C4-2B (cell line): ENCODE results near the gene LPP.

Experiments
- H3K27ac ChIP-seq: fragments of 450-650 bp; 2 replicates; pipeline ENCODE4 v1.5.1; 2017
- ZFX ChIP-seq: fragments of 450-650 bp; IDR thresholded peaks from 2 replicates; pipeline ENCODE4 v1.6.1; 2017
- TF ChIP-seq, protein P1 (sequence below): fragments of 450-650 bp; conservative IDR thresholded peaks from 2 replicates; pipeline ENCODE4 v1.5.1; 2017; ENCODE audit warnings: mild to moderate bottlenecking

LPP gene

DNA sequence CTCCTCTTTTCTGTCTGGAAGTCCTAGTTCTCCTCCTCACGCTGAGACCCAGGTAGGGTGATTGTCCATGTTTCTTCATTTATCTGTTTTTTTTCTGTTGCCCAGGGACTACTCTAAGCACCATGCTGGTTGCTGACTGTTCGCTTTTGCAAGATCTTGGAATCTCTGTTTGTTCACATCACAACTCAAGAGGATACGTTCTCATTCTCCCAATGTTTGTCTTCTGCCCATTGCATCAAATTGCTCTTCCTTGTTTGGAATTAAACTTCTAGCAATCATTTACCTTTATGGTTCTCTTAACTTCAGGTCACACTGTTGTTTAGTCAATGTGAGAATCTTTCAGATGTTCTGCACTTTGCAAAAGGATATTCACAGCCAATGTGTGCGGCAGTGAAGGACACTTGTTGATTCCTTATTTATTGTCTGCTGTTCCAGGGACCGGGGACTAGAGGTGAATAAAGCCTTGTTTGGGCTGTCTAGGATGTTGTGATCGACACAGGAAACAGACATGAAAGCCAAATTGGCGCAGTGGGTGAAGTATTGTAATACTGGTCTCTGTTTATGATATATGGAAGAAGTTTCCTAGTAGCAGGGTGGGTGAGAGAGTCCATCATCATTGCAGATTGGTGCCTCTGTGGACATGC, 24.5 kb downstream of the LPP start:
- TF ChIP-seq ZFX, result no peak
- TF ChIP-seq, protein P1, sequence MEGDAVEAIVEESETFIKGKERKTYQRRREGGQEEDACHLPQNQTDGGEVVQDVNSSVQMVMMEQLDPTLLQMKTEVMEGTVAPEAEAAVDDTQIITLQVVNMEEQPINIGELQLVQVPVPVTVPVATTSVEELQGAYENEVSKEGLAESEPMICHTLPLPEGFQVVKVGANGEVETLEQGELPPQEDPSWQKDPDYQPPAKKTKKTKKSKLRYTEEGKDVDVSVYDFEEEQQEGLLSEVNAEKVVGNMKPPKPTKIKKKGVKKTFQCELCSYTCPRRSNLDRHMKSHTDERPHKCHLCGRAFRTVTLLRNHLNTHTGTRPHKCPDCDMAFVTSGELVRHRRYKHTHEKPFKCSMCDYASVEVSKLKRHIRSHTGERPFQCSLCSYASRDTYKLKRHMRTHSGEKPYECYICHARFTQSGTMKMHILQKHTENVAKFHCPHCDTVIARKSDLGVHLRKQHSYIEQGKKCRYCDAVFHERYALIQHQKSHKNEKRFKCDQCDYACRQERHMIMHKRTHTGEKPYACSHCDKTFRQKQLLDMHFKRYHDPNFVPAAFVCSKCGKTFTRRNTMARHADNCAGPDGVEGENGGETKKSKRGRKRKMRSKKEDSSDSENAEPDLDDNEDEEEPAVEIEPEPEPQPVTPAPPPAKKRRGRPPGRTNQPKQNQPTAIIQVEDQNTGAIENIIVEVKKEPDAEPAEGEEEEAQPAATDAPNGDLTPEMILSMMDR, result no peak
- peak overlapping the region; percentile 27 for H3K27ac ChIP-seq

DNA sequence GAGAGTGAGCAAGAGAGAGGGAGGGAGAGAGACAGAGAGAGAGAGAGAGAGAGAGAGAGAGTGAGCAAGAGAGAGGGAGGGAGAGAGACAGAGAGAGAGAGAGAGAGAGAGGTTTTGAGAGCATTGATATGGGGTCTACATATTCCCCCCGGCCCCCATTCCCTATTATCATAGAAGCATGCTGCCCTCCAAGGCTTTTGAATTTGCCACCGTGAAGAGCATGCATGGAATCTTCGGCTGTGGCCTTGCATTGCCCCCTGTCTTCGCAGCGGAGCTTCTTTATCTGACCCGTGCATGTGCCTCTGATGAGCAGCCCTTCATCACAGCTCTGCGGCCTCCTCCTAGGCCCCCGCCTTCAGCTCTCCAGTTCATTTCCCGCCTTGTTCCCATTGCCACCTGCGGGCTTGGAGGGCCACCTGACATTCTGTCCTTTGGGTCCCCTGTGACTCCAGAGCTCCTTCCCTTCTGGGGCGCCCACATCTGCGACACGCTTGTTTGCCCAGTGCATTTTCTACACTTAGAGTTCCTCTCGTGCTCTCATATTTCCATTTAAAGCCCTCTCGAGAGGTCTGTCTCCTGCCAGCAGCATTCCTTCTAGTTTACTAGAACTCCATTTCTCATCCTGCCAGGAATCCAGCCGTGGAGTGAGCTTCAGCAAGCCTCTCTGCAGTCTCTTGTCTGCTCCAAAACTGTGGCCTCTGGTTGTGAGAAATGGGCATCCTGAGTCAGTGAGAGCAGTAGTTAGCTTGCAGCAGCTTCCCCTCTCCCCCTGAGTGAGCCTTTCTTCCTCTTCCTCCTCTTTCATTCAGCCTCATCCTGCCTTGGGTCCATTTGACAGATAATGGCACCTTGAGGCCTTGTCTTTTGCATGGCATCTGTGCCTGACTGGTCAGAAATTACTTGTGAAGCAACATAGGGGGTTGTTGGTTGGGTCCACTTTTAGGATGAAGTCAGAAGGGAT, 25.3 kb downstream of the LPP start:
- no peak for TF ChIP-seq ZFX
- TF ChIP-seq, protein P1, result no peak
- H3K27ac ChIP-seq, result no peak overlapping the region

DNA sequence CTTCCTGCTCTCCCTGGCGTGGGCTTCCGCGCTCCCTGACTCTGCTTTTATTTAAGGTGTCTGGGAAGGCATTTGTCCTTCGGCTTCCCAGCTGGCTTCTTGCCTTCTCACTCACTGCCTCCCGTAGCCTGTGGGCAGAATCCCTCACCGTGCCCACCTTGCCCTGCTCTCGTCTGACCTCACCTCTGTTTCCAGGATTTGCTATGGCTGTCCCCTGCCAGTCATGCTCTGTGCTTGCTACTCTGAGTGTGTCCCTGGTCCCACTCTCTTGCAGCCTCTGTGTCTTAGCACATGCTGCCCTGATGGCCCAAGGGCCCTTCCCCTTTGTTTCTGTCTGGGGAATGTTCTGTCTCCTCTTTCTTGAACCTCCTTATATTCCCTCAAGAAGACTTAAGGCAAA, 26.2 kb downstream of the LPP start:
- no peak for TF ChIP-seq ZFX
- TF ChIP-seq, protein P1, result no peak
- 0 out of 2 replicates have a peak overlapping the region, but pooled peaks have one; percentile 17 for H3K27ac ChIP-seq

DNA sequence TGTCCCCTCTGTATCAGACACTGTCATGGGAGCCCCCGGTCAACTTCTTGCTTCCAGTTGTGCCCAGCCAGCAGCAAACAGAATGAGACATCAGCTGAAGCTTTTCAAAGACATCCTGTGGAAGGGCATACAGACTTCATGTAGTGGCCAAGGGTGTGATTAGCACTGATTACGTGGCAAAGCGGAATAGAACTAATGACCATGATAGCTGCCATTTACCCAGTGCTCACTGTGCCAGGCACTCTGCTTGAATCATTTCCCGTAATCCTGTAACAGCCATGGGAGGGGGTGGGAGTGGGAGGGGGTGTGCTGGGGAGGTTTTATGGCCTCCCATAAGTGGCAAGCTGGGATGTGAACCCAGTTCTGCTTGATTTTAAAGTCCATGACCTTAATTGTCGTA, 29.5 kb downstream of the LPP start:
- TF ChIP-seq ZFX, result no peak
- TF ChIP-seq, protein P1, result no peak
- no peak overlapping the region for H3K27ac ChIP-seq

DNA sequence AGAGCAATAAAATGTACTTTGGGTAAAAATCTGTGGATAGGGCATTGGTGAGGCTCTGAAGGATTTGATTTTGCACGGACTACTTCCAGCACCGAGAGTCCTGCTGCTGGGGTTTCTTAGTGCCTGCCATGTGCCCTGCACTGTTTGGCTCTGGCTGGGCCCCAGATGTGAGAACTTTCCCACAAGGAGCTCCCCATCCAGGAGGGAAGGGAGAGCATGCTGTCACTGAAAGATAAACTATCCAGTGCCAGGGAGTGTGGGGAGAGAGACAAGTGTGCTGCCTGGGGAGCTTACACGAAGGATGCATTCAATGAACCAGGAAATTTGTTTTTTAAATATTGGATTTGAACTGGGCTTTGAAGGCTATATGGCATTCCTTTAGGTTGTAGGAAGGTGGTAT, 30.2 kb downstream of the LPP start:
- H3K27ac ChIP-seq, result no peak overlapping the region

DNA sequence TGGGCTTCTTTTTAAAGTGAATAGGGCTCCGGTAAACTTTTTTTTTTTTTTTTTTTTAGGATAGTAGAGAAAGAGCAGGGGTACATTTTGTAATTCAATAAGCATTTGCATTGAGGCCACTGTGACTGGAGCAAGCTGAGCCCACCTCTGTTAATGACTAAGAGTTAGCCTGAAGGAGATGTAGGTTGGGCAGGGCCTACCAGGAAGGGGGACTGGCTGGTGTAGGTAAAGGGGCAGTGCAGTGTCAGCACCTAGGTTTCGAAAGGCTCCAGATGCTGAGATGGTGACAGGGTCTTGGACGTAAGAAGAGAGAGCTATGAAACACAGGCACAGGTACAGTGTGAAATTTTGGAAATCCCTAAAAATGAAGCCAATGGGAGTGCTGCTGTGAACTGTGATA, 30.7 kb downstream of the LPP start:
- H3K27ac ChIP-seq, result no peak overlapping the region
- TF ChIP-seq, protein P1, result no peak
- no peak for TF ChIP-seq ZFX

More for the DNA sequence above, 30.2 kb downstream of the LPP start:
- no peak for TF ChIP-seq ZFX
- TF ChIP-seq, protein P1, result no peak

DNA sequence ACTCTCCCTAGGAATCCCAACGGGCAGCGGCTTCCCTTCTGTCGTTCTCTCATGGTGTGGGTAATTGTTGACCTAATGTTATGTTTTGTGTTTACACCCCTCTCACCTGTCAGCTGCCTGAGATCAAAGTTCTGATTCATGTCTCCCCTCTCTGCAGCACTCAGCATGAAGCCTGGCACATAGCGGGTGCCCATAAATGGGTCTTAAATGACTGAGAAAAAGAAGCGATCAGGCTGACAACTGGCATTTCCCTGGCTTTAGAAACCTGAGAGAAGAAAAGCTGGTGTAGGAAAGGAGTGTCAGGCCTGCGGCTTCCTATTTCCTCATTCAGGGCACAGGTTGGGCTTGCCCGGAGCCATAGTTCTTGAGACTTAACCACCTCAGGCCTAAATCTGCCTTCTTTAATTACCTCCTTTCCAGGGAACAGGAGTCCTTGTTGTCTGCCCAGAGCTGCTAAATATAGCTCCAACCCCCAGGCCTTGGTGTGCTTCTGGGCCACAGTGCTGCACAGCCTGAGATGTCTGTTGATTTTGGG, 31.8 kb downstream of the LPP start:
- TF ChIP-seq, protein P1, result no peak
- TF ChIP-seq ZFX, result no peak
- H3K27ac ChIP-seq, result peak overlapping the region; percentile 12
